Measurements from ENCODE around the gene GADL1. TPM values are rescaled to one million over a fixed set of nuclear protein-coding genes. Genes with fewer than 3 reads are reported as not detected.
A peak's percentile ranks its signal among the peaks of the same experiment; 100 is the strongest.

GADL1 gene
- total and polyA plus RNA-seq, 2 experiments from 2014 or later: 0.13 TPM; not detected in 1

DNA sequence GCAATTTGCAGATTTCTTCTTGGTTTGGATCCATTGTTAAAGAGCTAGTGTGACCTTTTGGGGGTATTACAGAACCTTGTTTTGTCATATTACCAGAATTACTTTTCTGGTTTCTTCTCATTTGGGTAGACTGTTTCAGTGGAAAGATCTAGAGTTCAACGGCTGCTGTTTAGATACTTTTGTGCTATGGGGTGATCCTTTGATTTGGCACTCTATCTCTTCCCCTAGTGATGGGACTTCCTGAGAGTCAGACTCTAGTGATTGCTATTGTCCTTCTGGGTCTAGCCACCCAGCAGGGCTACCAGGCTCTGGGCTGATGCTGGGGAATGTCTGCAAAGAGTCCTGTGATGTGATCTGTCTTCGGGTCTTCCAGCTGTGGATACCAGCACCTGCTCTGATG lies 46.3 kb upstream of the GADL1 start:
- Histone ChIP-seq H2AFZ (no peak overlapping the region), H3K9me2 (replicated peaks; ENCODE audit: insufficient read depth) (no peaks in the 10 kb centered on the region), H3K4me1 (ENCODE audit: insufficient read depth) (no peaks in the 10 kb centered on the region), H3K4me3 (no peak overlapping the region), H3K9me3 (ENCODE audit: low read depth) (no peaks in the 10 kb centered on the region), H3K4me2 (no peak overlapping the region), H3K27ac (no peak overlapping the region), H3K27me3 (no peaks in the 10 kb centered on the region), H3K36me3 (replicated peaks; ENCODE audit: insufficient read depth, low read depth) (no peaks in the 10 kb centered on the region), H4K20me1 (ENCODE audit: insufficient read depth, poor library complexity, severe bottlenecking) (no peaks in the 10 kb centered on the region), H3K79me2 (no peaks in the 10 kb centered on the region)
- TF ChIP-seq EZH2phosphoT487 (IDR thresholded peaks at IDR 0.05; ENCODE audit: low read depth, severe bottlenecking, unreplicated experiment): no peak
- no peak for TF ChIP-seq EZH2 (IDR thresholded peaks at IDR 0.05; ENCODE audit: borderline replicate concordance)
- TF ChIP-seq, protein P1, sequence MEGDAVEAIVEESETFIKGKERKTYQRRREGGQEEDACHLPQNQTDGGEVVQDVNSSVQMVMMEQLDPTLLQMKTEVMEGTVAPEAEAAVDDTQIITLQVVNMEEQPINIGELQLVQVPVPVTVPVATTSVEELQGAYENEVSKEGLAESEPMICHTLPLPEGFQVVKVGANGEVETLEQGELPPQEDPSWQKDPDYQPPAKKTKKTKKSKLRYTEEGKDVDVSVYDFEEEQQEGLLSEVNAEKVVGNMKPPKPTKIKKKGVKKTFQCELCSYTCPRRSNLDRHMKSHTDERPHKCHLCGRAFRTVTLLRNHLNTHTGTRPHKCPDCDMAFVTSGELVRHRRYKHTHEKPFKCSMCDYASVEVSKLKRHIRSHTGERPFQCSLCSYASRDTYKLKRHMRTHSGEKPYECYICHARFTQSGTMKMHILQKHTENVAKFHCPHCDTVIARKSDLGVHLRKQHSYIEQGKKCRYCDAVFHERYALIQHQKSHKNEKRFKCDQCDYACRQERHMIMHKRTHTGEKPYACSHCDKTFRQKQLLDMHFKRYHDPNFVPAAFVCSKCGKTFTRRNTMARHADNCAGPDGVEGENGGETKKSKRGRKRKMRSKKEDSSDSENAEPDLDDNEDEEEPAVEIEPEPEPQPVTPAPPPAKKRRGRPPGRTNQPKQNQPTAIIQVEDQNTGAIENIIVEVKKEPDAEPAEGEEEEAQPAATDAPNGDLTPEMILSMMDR (IDR thresholded peaks at IDR 0.05; ENCODE audit: poor library complexity): no peak
- 93% methylated on average over 2 of the region's 2 CpGs for WGBS (ENCODE audit: low lambda C conversion rate, missing lambda C conversion rate)
- DNase-seq (ENCODE audit: low spot score): no peak

DNA sequence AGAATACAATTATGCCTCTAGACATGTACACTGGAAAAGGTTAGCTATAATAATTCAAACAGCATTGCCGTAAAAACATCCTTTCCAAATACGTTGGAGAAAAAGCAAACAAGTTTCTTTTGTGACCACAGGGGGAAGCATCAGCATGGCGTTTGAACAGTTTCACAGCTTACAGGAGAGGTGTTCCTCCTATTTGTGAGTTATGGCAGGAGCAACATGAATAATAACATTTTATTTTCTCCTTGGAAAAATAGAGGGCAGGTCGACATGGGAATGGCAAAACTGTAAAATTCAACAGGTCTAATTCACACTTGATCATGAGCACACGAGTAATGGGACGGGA lies 39.7 kb upstream of the GADL1 start:
- no peak overlapping the region for H2AFZ ChIP-seq
- DNase-seq (ENCODE audit: low spot score): peak; percentile 64
- H3K79me2 ChIP-seq: no peaks in the 10 kb centered on the region
- H3K9me3 ChIP-seq (ENCODE audit: low read depth): no peaks in the 10 kb centered on the region
- H3K36me3 ChIP-seq (replicated peaks; ENCODE audit: insufficient read depth, low read depth): no peaks in the 10 kb centered on the region
- H3K4me1 ChIP-seq (ENCODE audit: insufficient read depth): peaks cover 4% of the 10 kb centered on the region
- H4K20me1 ChIP-seq (ENCODE audit: insufficient read depth, poor library complexity, severe bottlenecking): no peaks in the 10 kb centered on the region
- peak overlapping the region; percentile 11 for H3K4me2 ChIP-seq
- H3K27ac ChIP-seq: no peak overlapping the region
- no peak overlapping the region for H3K4me3 ChIP-seq
- TF ChIP-seq EZH2 (IDR thresholded peaks at IDR 0.05; ENCODE audit: borderline replicate concordance): no peak
- TF ChIP-seq, protein P1 (IDR thresholded peaks at IDR 0.05; ENCODE audit: poor library complexity): peak; percentile 64
- no peak for TF ChIP-seq EZH2phosphoT487 (IDR thresholded peaks at IDR 0.05; ENCODE audit: low read depth, severe bottlenecking, unreplicated experiment)
- H3K27me3 ChIP-seq: no peaks in the 10 kb centered on the region
- 41% methylated on average over 6 of the region's 6 CpGs for WGBS (ENCODE audit: low lambda C conversion rate, missing lambda C conversion rate)
- no peaks in the 10 kb centered on the region for H3K9me2 ChIP-seq (replicated peaks; ENCODE audit: insufficient read depth)

DNA sequence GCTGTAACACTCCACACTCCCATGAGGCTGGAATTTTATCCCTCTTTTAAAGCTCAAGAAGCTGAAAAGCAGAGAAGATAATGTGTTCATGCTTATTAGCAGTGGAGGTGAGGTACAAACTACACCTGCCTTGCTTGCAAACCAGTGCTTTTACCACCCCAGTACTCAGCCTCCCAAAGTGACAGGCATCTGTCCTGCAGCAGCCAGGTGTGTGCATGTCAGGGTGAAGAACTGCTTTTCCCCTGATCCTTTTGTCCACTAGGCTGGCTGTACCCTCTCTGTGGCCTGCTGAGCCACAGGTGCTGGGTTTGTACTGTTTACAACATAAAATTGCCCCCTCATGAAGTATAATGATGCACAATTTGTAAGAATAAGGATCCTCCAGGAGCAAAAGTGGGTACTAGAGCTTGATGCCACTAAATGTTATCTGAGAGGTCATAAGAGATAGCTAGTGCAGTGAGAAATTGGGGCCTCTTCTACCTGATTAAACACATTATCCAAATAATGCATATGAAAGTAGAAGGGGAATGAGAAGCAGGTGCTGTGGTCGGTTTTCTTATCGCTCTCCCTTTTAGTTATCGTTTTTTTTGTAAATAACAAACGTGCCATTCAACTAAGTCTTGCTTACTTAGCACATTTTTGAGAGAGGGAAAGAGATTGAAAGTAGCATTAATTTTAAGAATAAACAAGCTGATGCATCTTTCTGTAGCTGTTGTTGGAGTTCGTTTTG lies 39.2 kb upstream of the GADL1 start:
- H3K4me1 ChIP-seq (ENCODE audit: insufficient read depth): peaks cover 4% of the 10 kb centered on the region
- H4K20me1 ChIP-seq (ENCODE audit: insufficient read depth, poor library complexity, severe bottlenecking): no peaks in the 10 kb centered on the region
- DNase-seq (ENCODE audit: low spot score): no peak
- no peaks in the 10 kb centered on the region for H3K79me2 ChIP-seq
- peak overlapping the region; percentile 11 for H3K4me2 ChIP-seq
- no peak overlapping the region for H3K4me3 ChIP-seq
- H3K9me3 ChIP-seq (ENCODE audit: low read depth): no peaks in the 10 kb centered on the region
- TF ChIP-seq EZH2 (IDR thresholded peaks at IDR 0.05; ENCODE audit: borderline replicate concordance) (no peak), EZH2phosphoT487 (IDR thresholded peaks at IDR 0.05; ENCODE audit: low read depth, severe bottlenecking, unreplicated experiment) (no peak)
- TF ChIP-seq, protein P1 (IDR thresholded peaks at IDR 0.05; ENCODE audit: poor library complexity): no peak
- H3K9me2 ChIP-seq (replicated peaks; ENCODE audit: insufficient read depth): no peaks in the 10 kb centered on the region
- H2AFZ ChIP-seq: no peak overlapping the region
- no peaks in the 10 kb centered on the region for H3K36me3 ChIP-seq (replicated peaks; ENCODE audit: insufficient read depth, low read depth)
- 38% methylated on average over 5 of the region's 5 CpGs for WGBS (ENCODE audit: low lambda C conversion rate, missing lambda C conversion rate)
- no peaks in the 10 kb centered on the region for H3K27me3 ChIP-seq
- H3K27ac ChIP-seq: no peak overlapping the region

Measured in hepatocyte (in vitro differentiated cells).